ENCODE measurements around the gene XRRA1. TPM values are rescaled to one million over a fixed set of nuclear protein-coding genes. Genes with fewer than 3 reads are reported as not detected.
"Not testable (repeated sequence)": the region's sequence is repeated elsewhere in the genome, so short reads cannot be mapped to it uniquely, and the experiment has no call there.

The XRRA1 gene
- total RNA-seq, 1 donor from 2014 or later: 9.6 TPM

DNA sequence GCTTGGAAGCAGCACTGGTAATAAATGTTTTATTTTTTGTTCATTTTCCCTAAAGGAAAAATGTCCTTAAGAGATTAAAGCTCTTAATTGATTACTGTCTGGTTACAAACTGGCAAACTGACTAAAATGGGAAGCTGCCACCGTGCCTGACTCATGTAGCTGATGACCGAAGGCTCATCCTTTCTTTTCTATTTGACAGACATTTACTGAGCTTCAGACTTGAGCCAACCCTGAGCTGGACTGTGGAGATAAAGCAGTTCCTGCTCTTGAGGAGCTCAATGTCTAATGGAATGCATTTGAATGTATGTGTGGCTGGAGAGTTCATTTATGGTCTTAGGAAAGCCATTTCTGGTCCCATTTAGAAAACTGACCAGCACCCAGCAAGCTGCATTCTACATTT is 108.9 kb downstream of the XRRA1 start:
- no peak for DNase-seq (ENCODE audit: extremely low spot score in 2 of 2)
- intact Hi-C loops (cut with DNase I): no loop called here
- H3K27me3 ChIP-seq: no peaks in the 10 kb centered on the region
- H3K36me3 ChIP-seq: peaks cover 0 to 38% of the 10 kb centered on the region in 2 donors
- no peak for TF ChIP-seq POLR2AphosphoS5 (IDR thresholded peaks at IDR 0.05; ENCODE audit: insufficient read depth in 1 of 2, low read depth in 1 of 2)
- TF ChIP-seq, protein P1, sequence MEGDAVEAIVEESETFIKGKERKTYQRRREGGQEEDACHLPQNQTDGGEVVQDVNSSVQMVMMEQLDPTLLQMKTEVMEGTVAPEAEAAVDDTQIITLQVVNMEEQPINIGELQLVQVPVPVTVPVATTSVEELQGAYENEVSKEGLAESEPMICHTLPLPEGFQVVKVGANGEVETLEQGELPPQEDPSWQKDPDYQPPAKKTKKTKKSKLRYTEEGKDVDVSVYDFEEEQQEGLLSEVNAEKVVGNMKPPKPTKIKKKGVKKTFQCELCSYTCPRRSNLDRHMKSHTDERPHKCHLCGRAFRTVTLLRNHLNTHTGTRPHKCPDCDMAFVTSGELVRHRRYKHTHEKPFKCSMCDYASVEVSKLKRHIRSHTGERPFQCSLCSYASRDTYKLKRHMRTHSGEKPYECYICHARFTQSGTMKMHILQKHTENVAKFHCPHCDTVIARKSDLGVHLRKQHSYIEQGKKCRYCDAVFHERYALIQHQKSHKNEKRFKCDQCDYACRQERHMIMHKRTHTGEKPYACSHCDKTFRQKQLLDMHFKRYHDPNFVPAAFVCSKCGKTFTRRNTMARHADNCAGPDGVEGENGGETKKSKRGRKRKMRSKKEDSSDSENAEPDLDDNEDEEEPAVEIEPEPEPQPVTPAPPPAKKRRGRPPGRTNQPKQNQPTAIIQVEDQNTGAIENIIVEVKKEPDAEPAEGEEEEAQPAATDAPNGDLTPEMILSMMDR (IDR thresholded peaks at IDR 0.05): no peak
- no peak for TF ChIP-seq POLR2A (IDR thresholded peaks at IDR 0.05)
- no peak overlapping the region for H3K4me3 ChIP-seq
- no peak overlapping the region for H3K27ac ChIP-seq
- H3K9me3 ChIP-seq: no peaks in the 10 kb centered on the region
- no peaks in the 10 kb centered on the region for H3K4me1 ChIP-seq

GRCh38 chr11:74839446-74839845 is 109.4 kb downstream of the XRRA1 start:
- no peak overlapping the region for H3K27ac ChIP-seq
- H3K36me3 ChIP-seq: peaks cover 0 to 42% of the 10 kb centered on the region in 2 donors
- H3K27me3 ChIP-seq: no peaks in the 10 kb centered on the region
- intact Hi-C loops (cut with DNase I): no loop called here
- no peaks in the 10 kb centered on the region for H3K9me3 ChIP-seq
- TF ChIP-seq, protein P1 (IDR thresholded peaks at IDR 0.05): no peak
- no peak for TF ChIP-seq POLR2A (IDR thresholded peaks at IDR 0.05)
- TF ChIP-seq POLR2AphosphoS5 (IDR thresholded peaks at IDR 0.05; ENCODE audit: insufficient read depth in 1 of 2, low read depth in 1 of 2): no peak
- H3K4me1 ChIP-seq: no peaks in the 10 kb centered on the region
- no peak overlapping the region for H3K4me3 ChIP-seq
- no peak for DNase-seq (ENCODE audit: extremely low spot score in 2 of 2)

DNA sequence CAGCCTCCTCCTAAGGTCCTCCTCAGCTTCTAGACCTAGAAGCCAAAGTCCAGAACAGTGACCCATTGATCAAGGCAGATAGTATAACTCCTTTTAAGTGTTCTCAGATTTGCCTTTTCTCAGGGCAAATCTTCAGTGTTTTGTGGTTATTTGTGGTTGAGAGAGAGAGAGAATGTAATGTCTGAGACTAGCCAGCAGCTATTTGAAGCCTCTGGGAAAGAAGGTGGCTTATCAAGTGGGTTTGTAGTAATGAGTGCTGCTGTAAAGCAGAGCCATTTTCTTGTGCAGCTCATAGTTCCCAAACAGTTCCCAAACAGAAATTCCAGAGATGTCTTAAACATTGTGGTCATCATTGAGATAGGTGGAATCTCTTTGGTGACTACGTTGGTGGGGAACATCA is 110.7 kb downstream of the XRRA1 start:
- DNase-seq (ENCODE audit: extremely low spot score in 2 of 2): no peak
- Histone ChIP-seq H3K9me3 (no peaks in the 10 kb centered on the region), H3K27ac (no peak overlapping the region), H3K4me3 (no peak overlapping the region), H3K27me3 (no peaks in the 10 kb centered on the region), H3K36me3 (peaks cover 0 to 40% of the 10 kb centered on the region in 2 donors), H3K4me1 (no peaks in the 10 kb centered on the region)
- TF ChIP-seq, protein P1 (IDR thresholded peaks at IDR 0.05): no peak
- no peak for TF ChIP-seq POLR2AphosphoS5 (IDR thresholded peaks at IDR 0.05; ENCODE audit: insufficient read depth in 1 of 2, low read depth in 1 of 2)
- no peak for TF ChIP-seq POLR2A (IDR thresholded peaks at IDR 0.05)
- intact Hi-C loops (cut with DNase I): no loop called here

GRCh38 chr11:74837191-74837590 is 111.7 kb downstream of the XRRA1 start:
- intact Hi-C loops (cut with DNase I): no loop called here
- peaks cover 0 to 37% of the 10 kb centered on the region in 2 donors for H3K36me3 ChIP-seq
- TF ChIP-seq, protein P1 (IDR thresholded peaks at IDR 0.05): no peak
- TF ChIP-seq POLR2A (IDR thresholded peaks at IDR 0.05): no peak
- no peak for TF ChIP-seq POLR2AphosphoS5 (IDR thresholded peaks at IDR 0.05; ENCODE audit: insufficient read depth in 1 of 2, low read depth in 1 of 2)
- no peak overlapping the region for H3K27ac ChIP-seq
- no peak for DNase-seq (ENCODE audit: extremely low spot score in 2 of 2)
- H3K9me3 ChIP-seq: no peaks in the 10 kb centered on the region
- H3K4me1 ChIP-seq: no peaks in the 10 kb centered on the region
- no peak overlapping the region for H3K4me3 ChIP-seq
- H3K27me3 ChIP-seq: no peaks in the 10 kb centered on the region

GRCh38 chr11:74826901-74827300 is 122.0 kb downstream of the XRRA1 start:
- no peak overlapping the region for H3K27ac ChIP-seq
- peaks cover 15% of the 10 kb centered on the region for H3K4me1 ChIP-seq
- no peak for DNase-seq (ENCODE audit: extremely low spot score in 2 of 2)
- TF ChIP-seq, protein P1 (IDR thresholded peaks at IDR 0.05): no peak
- H3K4me3 ChIP-seq: no peak overlapping the region
- intact Hi-C loops (cut with DNase I): no loop called here
- no peaks in the 10 kb centered on the region for H3K9me3 ChIP-seq
- H3K36me3 ChIP-seq: no peaks in the 10 kb centered on the region
- H3K27me3 ChIP-seq: no peaks in the 10 kb centered on the region

DNA sequence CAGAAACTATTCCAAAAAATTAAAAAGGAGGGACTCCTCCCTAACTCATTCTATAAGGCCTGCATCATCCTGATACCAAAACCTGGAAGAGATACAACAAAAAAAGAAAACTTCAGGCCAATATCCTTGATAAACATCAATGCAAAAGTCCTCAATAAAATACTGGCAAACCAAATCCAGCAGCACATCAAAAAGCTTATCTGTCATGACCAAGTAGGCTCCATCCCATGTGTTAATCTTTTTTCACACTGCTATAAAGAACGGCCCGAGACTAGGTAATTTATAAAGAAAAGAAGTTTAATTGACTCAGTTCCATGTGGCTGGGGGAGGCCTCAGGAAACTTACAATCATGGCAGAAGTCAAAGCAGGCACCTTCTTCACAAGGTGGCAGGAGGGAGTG is 123.3 kb downstream of the XRRA1 start:
- H3K9me3 ChIP-seq; H3K27me3 ChIP-seq; DNase-seq (ENCODE audit: extremely low spot score in 2 of 2); H3K4me3 ChIP-seq; H3K27ac ChIP-seq; intact Hi-C loops (cut with DNase I); H3K36me3 ChIP-seq: not testable (repeated sequence)
- H3K4me1 ChIP-seq: peaks cover 19% of the 10 kb centered on the region
